Mucosa of rectum (tissue), 2 donors: ENCODE results near the gene PSORS1C1.
A peak's percentile ranks its signal among the peaks of the same experiment; 100 is the strongest.

Source experiments
- H3K27ac ChIP-seq, 2 donors: one replicate each; pipeline ENCODE4 v1.7.0; 2013; ENCODE audit warnings: inconsistent platforms in 2 of 2, low read depth in 2 of 2, low read length in 2 of 2
- H3K27me3 ChIP-seq, 2 donors: one replicate each; pipeline ENCODE4 v1.7.0; 2013; ENCODE audit warnings: low read length in 2 of 2; ENCODE audit not compliant: control insufficient read depth in 2 of 2, insufficient read depth in 2 of 2
- H3K36me3 ChIP-seq, 2 donors: one replicate each; pipeline ENCODE4 v1.7.0; 2013; ENCODE audit warnings: low read length in 2 of 2; ENCODE audit not compliant: control insufficient read depth in 2 of 2, insufficient read depth in 2 of 2
- H3K4me1 ChIP-seq, 2 donors: one replicate each; pipeline ENCODE4 v1.7.0; 2013; ENCODE audit warnings: low read length in 2 of 2, mild to moderate bottlenecking in 1 of 2; ENCODE audit not compliant: control insufficient read depth in 2 of 2, insufficient read depth in 2 of 2
- H3K4me3 ChIP-seq, 2 donors: one replicate each; pipeline ENCODE4 v1.7.0; 2013; ENCODE audit warnings: low read length in 2 of 2
- H3K9ac ChIP-seq, 2 donors: one replicate each; pipeline ENCODE4 v1.7.0; 2013; ENCODE audit warnings: low read length in 2 of 2, low read depth in 1 of 2, mild to moderate bottlenecking in 1 of 2
- H3K9me3 ChIP-seq, 2 donors: one replicate each; pipeline ENCODE4 v1.7.0; 2013; ENCODE audit warnings: low read length in 2 of 2; ENCODE audit not compliant: control insufficient read depth in 2 of 2
- donor health status: healthy.
- donor health status: Normal muscosa, but diverticular disease.

PSORS1C1 gene

GRCh38 chr6:31140643-31141042, 26.0 kb downstream of the PSORS1C1 start:
- Histone ChIP-seq H3K4me3 (no peak overlapping the region), H3K27me3 (no peaks in the 10 kb centered on the region)

GRCh38 chr6:31142361-31142761, 27.8 kb downstream of the PSORS1C1 start:
- Histone ChIP-seq H3K4me3 (no peak overlapping the region), H3K27me3 (no peaks in the 10 kb centered on the region), H3K27ac (no peak overlapping the region), H3K9me3 (no peaks in the 10 kb centered on the region), H3K4me1 (peaks cover 21 to 40% of the 10 kb centered on the region in 2 donors), H3K9ac (no peak overlapping the region), H3K36me3 (peaks cover 3 to 6% of the 10 kb centered on the region in 2 donors)

More at GRCh38 chr6:31140643-31141042, 26.0 kb downstream of the PSORS1C1 start:
- Histone ChIP-seq H3K36me3 (peaks cover 3 to 6% of the 10 kb centered on the region in 2 donors), H3K9ac (no peak overlapping the region), H3K4me1 (peaks cover 21 to 39% of the 10 kb centered on the region in 2 donors), H3K9me3 (no peaks in the 10 kb centered on the region), H3K27ac (no peak overlapping the region)

- Histone ChIP-seq H3K27ac (peak overlapping the region; percentile 87 to 94), H3K4me3 (no peak overlapping the region), H3K9me3 (no peaks in the 10 kb centered on the region), H3K36me3 (peaks cover 3 to 7% of the 10 kb centered on the region in 2 donors), H3K9ac (peak overlapping the region in 1 of 2 donors; percentile 24), H3K27me3 (no peaks in the 10 kb centered on the region), H3K4me1 (peaks cover 14 to 34% of the 10 kb centered on the region in 2 donors)
These were observed 28.5 kb downstream of the PSORS1C1 start for GRCh38 chr6:31143148-31143547.

GRCh38 chr6:31144296-31144969, 29.8 kb downstream of the PSORS1C1 start:
- H3K4me1 ChIP-seq, result peaks cover 14 to 34% of the 10 kb centered on the region in 2 donors
- H3K9ac ChIP-seq, result peak overlapping the region; percentile 52

GRCh38 chr6:31144970-31145340, 30.4 kb downstream of the PSORS1C1 start:
- Histone ChIP-seq H3K9me3 (no peaks in the 10 kb centered on the region), H3K27ac (peak overlapping the region; percentile 87 to 94), H3K4me3 (peak overlapping the region; percentile 15 to 44), H3K4me1 (peaks cover 14 to 34% of the 10 kb centered on the region in 2 donors), H3K27me3 (no peaks in the 10 kb centered on the region), H3K36me3 (peaks cover 8 to 17% of the 10 kb centered on the region in 2 donors), H3K9ac (peak overlapping the region; percentile 52)

More at GRCh38 chr6:31144296-31144969, 29.8 kb downstream of the PSORS1C1 start:
- Histone ChIP-seq H3K27me3 (no peaks in the 10 kb centered on the region), H3K9me3 (no peaks in the 10 kb centered on the region), H3K4me3 (peak overlapping the region; percentile 25 to 44), H3K36me3 (peaks cover 3 to 14% of the 10 kb centered on the region in 2 donors), H3K27ac (peak overlapping the region; percentile 87 to 94)

GRCh38 chr6:31145386-31145785, 30.8 kb downstream of the PSORS1C1 start:
- Histone ChIP-seq H3K4me3 (peak overlapping the region; percentile 15 to 31), H3K36me3 (peaks cover 11 to 20% of the 10 kb centered on the region in 2 donors), H3K9ac (peak overlapping the region in 1 of 2 donors; percentile 52), H3K4me1 (peaks cover 14 to 34% of the 10 kb centered on the region in 2 donors), H3K27ac (peak overlapping the region; percentile 87 to 94), H3K9me3 (no peaks in the 10 kb centered on the region), H3K27me3 (no peaks in the 10 kb centered on the region)

GRCh38 chr6:31149827-31150447, 35.3 kb downstream of the PSORS1C1 start:
- Histone ChIP-seq H3K27me3 (no peaks in the 10 kb centered on the region), H3K4me1 (peaks cover 6 to 8% of the 10 kb centered on the region in 2 donors), H3K4me3 (no peak overlapping the region), H3K9ac (no peak overlapping the region), H3K36me3 (peaks cover 10 to 24% of the 10 kb centered on the region in 2 donors), H3K27ac (no peak overlapping the region), H3K9me3 (no peaks in the 10 kb centered on the region)

GRCh38 chr6:31152781-31153180, 38.2 kb downstream of the PSORS1C1 start:
- Histone ChIP-seq H3K9me3 (no peaks in the 10 kb centered on the region), H3K4me3 (no peak overlapping the region), H3K4me1 (peaks cover 2 to 6% of the 10 kb centered on the region in 2 donors), H3K9ac (no peak overlapping the region), H3K36me3 (peaks cover 13 to 24% of the 10 kb centered on the region in 2 donors), H3K27me3 (no peaks in the 10 kb centered on the region), H3K27ac (no peak overlapping the region)

GRCh38 chr6:31154436-31154835, 39.8 kb downstream of the PSORS1C1 start:
- H3K36me3 ChIP-seq, result peaks cover 13 to 17% of the 10 kb centered on the region in 2 donors

GRCh38 chr6:31156641-31157040, 42.0 kb downstream of the PSORS1C1 start:
- Histone ChIP-seq H3K27ac (no peak overlapping the region), H3K4me3 (no peak overlapping the region), H3K9ac (no peak overlapping the region)

More at GRCh38 chr6:31154436-31154835, 39.8 kb downstream of the PSORS1C1 start:
- Histone ChIP-seq H3K9me3 (no peaks in the 10 kb centered on the region), H3K4me1 (peaks cover 12 to 14% of the 10 kb centered on the region in 2 donors), H3K27me3 (no peaks in the 10 kb centered on the region), H3K27ac (no peak overlapping the region), H3K4me3 (no peak overlapping the region), H3K9ac (no peak overlapping the region)

More at GRCh38 chr6:31156641-31157040, 42.0 kb downstream of the PSORS1C1 start:
- Histone ChIP-seq H3K4me1 (peaks cover 14 to 18% of the 10 kb centered on the region in 2 donors), H3K9me3 (no peaks in the 10 kb centered on the region), H3K36me3 (peaks cover 3 to 10% of the 10 kb centered on the region in 2 donors), H3K27me3 (no peaks in the 10 kb centered on the region)
